SK-N-DZ (cell line): ENCODE measurements around the gene IL36B.

Experiments used
- DNase-seq: peaks from one replicate; pipeline ENCODE4 v3.0.0-alpha.2; 2015; ENCODE audit warnings: low spot score
- small RNA-seq, 2 experiments: library from RNA; depleted of rRNA; stranded (forward); fragments of <200 nt; gene quantifications; one replicate each; pipeline ENCODE3, GENCODE V24; 2014

The IL36B gene

DNA sequence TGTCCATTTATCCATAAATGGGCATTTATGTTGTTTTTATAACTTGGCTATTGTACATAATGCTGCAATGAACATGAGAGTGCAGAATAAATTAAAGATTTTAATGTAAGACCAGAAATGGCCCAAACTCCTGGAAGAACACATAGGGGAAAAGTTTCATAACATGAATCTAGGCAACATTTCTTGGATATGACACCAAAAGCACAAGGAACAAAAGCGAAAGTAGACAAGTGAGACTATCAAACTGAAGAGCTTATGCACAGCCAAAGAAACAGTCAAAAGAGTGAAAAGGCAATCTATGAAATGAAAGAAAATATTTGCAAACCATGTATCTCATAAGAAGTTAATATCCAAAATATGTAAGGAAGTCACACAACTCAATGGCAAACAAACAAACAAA is 41.6 kb downstream of the IL36B start:
- no peak for DNase-seq

DNA sequence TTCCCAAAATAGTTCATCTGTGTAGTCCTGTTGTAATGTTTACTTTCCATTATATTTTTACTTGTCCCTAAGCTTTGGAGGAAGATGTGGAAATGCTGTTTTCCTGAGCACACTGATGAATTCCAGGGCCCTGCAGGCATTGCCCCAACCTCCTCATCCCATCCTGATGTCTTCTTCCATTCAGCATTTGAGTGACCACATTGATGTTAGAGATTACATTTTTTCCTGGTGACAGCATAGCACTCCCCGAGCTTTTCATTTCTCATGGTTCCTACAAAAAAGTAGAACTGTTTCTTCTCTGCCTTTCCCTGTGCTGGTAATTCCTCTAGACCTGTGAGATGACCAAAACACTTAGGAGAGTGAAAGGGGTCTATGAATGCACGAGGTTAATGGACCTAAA is 42.6 kb downstream of the IL36B start:
- no peak for DNase-seq

DNA sequence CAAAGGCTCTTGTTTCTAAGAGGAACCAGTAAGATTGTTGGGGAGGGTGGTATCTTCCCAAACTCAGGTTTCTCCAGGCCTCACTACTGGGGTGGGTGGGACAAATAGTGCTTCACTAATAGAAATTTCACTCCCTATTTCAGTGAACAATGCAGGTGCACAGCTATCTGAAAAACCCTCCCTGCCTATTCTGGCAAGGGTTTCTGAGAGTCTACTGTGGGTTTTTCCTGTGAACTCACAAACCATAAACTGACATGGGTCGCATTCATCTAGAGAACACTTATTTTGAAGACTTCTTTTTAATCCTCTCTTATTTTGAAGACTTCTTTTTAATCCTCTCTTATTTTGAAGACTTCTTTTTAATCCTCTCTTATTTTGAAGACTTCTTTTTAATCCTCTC is 43.0 kb downstream of the IL36B start:
- DNase-seq, result no peak

DNA sequence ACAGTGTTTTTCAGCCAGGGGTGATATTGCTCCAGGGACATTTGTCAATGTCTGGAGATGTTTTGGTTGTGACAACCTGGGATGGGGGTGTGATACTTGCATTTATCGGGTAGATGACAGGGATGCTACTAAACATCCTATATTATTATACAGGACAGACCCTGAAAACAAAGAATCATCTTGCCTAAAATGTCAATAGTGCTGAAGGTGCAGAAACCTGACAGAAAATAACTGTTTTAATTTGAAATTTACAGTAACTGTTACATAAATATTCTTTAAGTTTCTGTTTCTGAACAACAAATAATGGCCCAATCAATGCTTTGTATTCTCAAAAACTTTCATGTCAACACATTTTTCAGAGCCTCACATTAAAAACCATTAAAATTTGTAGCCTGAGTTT is 45.4 kb downstream of the IL36B start:
- no peak for DNase-seq

DNA sequence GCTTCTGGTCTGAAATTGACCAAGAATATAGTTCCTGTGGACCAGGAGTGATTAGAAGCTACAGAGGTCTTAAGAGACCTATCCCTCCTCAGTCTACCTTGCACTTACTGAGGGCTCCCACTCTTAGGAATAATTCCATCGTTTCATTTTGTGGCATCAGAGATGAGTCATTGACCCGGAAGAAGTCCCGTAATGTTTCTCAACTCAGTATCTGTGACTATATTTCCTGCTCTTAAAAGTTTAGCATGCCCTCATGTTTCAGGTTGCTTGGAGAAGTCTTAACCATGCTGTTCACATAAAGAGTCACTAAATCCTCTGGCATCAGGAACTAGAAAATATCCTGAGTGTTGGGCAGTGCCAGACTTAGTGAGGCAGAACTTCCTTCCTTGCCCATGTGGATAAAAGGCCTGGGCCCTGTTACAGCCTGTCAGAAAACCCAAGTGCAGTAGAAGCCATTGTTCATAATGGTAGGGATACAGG is 47.6 kb downstream of the IL36B start, which contains the start of gene IL36A:
IL36A (plus strand) TSS at position 430 of the 480 bp plus-strand sequence. CDS start 413 bp downstream, outside the sequence.
- DNase-seq, result no peak

DNA sequence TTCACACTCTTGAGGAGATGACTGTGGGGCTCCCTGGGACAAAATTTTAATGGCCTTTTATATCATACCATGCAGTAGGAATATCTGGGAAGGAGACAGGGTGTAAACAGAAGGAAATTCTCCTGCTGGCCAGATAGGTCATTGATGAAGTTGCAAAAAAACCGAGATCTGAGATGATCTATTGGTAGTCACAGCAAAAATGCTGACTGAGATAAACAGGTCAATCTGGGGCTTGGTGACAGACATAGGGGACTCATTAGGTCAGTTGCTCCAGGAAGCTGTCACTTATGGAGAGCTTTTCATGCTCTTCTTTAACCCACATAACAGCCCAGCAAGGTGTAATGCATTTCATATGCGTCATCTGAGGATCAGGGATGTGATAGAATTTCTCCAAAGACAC is 50.0 kb downstream of the IL36B start:
- no peak for DNase-seq

DNA sequence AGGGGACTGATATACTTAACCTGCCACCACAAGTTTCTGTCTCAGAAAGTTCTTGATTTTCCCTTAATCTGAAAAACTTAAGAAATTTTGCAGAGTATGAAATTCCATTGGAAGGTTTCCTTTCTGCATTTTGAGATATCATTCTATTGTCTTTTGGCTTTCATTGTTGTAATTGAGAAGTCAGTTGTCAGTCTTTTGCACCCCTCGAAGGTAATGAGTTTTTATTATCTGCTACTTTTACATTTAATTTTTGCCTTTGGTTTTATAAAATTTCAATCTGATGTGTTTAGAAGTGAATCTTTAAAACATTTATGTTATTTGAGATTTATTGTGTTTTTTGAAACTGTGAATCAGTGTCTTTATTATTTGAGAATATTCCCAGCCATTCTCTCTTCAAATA is 52.2 kb downstream of the IL36B start:
- DNase-seq, result no peak

DNA sequence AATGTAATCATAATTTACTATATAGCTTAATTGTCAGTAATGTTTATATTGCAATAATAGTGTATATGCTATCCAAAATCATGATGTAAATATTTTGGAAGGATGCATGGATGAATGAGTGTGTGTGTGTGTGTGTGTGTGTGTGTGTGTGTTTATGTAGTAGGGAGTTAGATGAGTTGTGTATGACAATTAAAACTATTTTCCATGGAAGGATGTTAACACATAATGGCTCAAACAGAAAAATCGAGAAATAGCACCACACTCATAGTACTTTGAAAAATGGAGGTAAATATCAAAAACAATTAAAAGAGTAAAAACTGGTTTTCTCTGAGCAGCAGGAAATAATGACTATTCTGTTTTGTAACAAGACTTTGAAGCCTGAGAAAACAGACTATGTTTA is 55.5 kb downstream of the IL36B start:
- DNase-seq, result no peak

DNA sequence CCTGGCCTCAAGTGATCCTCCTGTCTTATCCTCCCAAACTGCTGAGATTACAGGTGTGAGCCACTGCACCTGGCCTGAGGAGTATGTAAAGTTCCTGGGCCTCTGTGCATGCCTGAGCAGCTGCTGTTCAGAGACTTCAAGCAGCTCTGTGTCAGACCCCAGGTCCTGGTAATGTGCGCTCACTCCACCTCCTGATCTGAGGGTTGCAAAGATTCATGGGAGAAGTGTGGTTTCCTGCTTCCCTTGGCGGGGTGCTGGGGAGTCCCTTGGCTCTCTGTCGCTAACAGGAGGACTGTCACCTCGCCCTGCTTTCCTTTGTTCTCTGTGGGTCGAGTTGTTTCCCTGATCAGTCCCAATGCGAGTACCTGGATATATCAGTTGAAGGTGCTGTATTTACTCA is 56.0 kb downstream of the IL36B start:
- no peak for DNase-seq

DNA sequence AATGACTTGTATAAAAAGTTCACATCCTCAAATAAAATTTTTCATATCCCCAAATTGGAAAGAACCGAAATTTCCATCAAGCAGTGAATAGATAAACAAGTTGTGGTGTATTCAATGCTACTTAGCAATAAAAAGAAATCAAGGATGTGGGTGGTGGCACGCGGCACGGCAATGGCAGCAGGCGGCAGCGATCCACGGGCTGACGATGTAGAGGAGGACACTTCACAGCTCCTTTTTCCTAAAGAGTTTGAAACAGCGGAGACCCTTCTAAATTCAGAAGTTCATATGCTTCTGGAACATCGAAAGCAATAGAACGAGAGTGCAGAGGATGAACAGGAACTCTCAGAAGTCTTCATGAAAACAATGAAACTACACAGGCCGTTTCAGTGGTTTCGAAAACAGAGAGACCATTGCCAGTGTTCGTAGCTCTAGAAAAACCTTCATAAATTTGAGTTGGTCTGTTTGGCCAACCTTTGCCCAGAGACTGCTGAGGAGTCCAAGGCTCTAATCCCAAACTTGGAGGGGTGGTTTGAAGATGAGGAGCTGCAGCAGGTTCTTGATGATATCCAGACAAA is 57.2 kb downstream of the IL36B start:
- no peak for DNase-seq

DNA sequence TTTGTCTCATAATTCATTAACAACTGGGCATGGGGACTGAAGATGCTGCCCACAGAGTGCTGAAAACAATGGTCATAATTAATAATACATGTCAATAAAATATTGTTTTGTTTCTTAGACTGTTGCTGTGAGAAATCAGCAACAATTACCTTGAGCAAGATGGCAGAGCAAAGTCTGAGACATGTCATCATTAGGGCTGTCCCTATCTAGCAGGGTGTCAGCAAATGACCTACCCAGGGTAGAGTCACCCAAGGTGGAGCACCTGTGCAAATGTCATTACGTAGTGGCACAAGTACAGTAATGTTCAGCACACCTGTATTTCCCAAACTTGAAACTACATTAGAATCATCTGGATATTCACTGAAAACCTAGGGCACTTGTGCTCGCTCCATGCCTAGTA is 58.0 kb downstream of the IL36B start:
- DNase-seq, result no peak

DNA sequence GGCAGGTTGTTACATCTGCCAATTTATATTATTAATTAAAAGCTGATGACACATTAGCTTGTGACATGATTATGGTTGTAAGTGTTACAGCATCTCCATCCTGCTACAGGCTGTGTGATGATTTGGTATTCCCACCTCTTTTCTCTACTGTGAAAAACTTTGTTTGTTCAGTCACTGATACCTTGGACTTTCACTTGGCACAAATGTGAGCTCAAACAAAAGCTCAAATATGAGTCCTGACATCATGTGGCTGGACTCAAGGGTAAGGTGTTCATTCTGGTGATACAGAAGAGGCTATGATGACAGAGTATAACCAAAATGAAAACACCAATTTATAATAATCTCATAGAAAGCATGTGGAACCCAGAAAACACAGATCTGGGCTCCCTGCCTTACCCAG is 58.8 kb downstream of the IL36B start:
- DNase-seq, result no peak

DNA sequence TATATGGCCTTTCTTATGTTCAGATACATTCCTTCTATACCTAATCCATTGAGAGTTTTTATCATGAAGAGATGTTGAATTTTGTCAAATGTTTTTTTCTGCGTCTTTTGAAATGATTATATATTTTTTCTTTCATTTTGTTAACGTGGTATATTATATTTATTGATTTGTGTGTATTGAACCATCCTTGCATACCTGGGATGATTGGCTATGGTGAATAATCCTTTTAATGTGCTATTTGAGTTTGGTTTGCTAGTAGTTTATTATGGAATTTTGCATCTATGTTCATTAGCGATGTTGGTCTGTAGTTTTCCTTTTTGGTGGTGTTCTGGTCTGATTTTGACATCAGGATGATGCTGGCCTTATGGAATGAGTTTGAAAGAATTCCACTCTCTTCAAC is 63.1 kb downstream of the IL36B start:
- DNase-seq, result no peak

DNA sequence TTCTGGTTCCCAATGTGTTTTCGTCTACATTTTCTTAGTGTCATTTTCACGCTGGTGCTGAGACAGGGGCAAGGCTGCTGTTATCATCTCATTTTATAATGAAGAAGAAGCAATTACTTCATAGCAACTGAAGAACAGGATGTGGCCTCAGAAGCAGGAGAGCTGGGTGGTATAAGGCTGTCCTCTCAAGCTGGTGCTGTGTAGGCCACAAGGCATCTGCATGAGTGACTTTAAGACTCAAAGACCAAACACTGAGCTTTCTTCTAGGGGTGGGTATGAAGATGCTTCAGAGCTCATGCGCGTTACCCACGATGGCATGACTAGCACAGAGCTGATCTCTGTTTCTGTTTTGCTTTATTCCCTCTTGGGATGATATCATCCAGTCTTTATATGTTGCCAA is 67.6 kb downstream of the IL36B start:
- DNase-seq, result no peak

DNA sequence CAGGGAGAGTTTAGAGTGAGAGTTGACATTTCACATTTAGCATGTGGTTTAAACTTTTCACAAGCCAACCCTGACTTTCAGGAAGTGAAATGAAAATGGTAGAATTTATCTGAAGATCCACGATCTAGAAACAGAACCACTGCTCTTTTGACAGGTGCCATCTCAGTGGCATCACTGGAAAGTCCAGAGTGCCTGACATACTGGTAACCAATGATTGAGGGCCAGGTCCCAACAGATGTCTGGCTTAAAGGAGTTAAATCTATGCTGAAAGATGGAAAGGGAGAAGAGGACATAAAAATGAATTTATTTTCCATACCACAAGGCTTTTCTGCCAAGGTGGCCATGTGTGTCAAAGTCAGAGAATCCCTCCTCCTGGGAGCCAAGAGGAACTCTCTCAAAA is 72.1 kb downstream of the IL36B start:
- no peak for DNase-seq

DNA sequence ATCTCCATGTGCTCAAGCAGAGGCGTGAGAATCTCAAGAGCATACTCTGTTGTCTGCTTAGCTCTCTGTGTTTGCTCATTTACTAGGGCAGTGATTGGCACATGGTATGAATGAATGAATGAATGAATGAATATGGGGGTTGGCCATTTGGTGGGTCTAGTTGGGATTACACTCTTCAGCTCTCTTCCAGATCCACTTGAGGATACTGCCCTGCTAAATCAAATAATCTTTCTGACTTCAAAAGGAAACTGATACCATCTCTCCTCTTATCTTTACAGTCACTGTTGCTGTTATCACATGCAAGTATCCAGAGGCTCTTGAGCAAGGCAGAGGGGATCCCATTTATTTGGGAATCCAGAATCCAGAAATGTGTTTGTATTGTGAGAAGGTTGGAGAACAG is 72.9 kb downstream of the IL36B start:
- DNase-seq, result no peak

DNA sequence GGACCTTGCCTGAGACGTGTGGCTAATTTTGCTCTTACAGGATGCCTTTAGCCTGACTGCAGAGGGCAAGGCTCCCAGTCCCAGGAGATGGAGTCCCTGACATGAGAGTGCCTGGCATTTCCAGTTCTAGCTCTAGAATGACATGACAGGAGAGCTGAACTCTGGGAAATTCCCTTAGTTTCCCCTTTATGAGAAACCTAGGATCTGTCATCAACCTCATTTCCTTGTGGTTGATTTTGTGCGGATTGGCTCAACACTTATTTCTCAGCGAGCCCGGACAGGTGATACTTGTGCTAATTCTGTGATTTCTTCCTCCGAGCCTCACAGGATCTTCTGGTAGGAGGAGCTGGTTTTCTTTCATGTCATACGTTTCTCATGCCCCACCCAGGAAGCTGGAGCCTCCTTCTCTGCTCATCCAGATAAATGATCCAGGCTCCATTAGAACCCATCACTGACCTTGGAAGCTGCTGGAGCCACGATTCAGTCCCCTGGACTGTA is 75.1 kb downstream of the IL36B start, which contains the start of gene IL36G:
IL36G (plus strand) TSS at position 448 of the 498 bp plus-strand sequence. CDS start 633 bp downstream, outside the sequence.
- no peak for DNase-seq

Small RNA genes lying within 50 kb of the gene (small RNA-seq; reads per million reads assigned to genes)
- gene HMGN2P23 (0 reads per million in 2 experiments), gene RNU6-1180P (0 reads per million in 2 experiments)
